ENCODE measurements around the gene DCD.

DCD gene

DNA sequence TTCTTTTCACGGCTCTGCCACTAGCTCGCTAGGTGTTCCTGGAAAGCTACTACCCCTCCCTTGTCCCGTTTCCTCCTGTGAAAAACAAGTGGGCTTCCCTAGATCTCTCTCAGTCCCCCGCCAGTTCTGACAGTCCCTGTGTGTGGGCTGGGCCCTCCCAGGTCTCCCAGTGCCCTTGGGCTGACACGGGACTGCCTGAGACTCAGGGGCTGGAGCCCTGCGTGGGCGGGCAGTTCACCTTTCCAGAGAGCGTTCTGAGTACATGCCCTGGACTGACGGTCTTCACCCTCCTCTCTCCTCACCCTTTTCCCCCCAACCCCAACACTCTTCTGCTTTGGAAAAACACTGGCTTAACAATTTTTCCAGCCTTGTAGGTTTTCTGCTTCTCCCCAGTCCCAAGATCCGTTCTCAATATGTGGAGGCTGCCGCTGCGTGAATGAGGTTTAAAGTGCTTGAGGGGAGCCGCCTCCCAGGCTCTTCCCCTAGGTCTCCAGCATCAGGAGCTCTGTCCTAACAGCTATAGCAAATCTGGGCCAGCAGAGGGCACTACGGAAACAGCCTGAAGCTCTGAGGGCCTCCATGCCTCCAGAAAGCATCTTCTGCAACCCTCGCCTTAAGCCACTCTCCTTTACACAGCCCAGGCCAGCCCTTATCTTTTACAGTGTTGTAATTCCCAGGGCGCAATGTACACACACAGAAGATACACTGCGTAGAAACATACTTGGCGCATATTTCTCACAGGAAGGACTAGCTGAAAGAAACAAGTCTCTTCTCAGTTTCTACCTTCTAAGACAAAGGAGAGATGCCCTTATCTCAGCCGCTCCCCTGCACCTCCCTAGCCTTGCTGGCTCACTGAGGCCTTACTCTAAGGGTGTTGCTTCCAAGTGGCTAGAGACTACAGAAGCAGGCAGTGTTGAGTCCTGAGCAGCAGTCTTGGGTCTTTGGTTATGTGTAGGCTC, 10.4 kb upstream of the DCD start:
- DNase-seq = peak; percentile 56
- Histone ChIP-seq H2AFZ (ENCODE audit: low read depth, low read length) (no peak overlapping the region), H3K9me3 (ENCODE audit: insufficient read depth, low read length, severe bottlenecking) (no peaks in the 10 kb centered on the region), H3K4me2 (ENCODE audit: insufficient read depth, low read length) (no peak overlapping the region), H3K27ac (ENCODE audit: low read length) (no peak overlapping the region), H4K20me1 (ENCODE audit: insufficient read depth, low read length) (no peaks in the 10 kb centered on the region), H3K9ac (ENCODE audit: low read depth, low read length) (no peak overlapping the region), H3K4me1 (ENCODE audit: insufficient read depth, low read length) (no peaks in the 10 kb centered on the region), H3K36me3 (ENCODE audit: insufficient read depth, low read length) (no peaks in the 10 kb centered on the region), H3K79me2 (ENCODE audit: insufficient read depth, low read length) (no peaks in the 10 kb centered on the region), H3K4me3 (ENCODE audit: low read depth in 1 of 2, low read length in 2 of 2) (no peak overlapping the region), H3K27me3 (ENCODE audit: insufficient read depth, low read length, poor library complexity) (peaks cover 15% of the 10 kb centered on the region)
- peak; percentile 83 for ATAC-seq (ENCODE audit: insufficient read depth, low read depth)
- TF ChIP-seq, protein P1, sequence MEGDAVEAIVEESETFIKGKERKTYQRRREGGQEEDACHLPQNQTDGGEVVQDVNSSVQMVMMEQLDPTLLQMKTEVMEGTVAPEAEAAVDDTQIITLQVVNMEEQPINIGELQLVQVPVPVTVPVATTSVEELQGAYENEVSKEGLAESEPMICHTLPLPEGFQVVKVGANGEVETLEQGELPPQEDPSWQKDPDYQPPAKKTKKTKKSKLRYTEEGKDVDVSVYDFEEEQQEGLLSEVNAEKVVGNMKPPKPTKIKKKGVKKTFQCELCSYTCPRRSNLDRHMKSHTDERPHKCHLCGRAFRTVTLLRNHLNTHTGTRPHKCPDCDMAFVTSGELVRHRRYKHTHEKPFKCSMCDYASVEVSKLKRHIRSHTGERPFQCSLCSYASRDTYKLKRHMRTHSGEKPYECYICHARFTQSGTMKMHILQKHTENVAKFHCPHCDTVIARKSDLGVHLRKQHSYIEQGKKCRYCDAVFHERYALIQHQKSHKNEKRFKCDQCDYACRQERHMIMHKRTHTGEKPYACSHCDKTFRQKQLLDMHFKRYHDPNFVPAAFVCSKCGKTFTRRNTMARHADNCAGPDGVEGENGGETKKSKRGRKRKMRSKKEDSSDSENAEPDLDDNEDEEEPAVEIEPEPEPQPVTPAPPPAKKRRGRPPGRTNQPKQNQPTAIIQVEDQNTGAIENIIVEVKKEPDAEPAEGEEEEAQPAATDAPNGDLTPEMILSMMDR (IDR thresholded peaks at IDR 0.05; ENCODE audit: borderline replicate concordance, extremely low read depth, low read length, poor library complexity, severe bottlenecking) = peak; percentile 77
- TF ChIP-seq EZH2 (IDR thresholded peaks at IDR 0.05; ENCODE audit: borderline replicate concordance, low read depth, low read length, severe bottlenecking) = no peak

DNA sequence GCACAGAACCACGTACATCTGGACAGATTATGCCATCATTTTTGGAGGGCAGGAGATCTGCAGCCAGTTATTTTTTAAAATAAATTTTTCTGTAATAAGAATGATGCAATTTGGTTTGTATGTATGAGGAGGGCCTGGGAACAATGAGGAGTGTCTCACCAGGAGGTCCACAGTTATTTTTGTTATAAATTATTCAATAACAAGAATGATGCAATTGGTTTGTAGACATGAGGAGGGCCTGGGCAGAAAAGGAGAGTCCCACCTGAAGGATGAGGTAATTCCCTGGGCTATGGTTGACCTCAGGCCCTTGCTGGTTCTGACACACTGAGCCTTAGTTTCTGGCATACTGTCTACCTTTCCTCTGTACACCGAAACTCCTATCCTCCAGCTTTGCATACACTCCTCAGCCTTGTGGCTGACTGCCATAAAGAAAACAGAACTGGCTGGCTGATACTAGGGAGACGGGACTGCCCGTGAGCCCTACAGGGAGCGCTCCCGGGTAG, 9.0 kb upstream of the DCD start:
- H3K27me3 ChIP-seq (ENCODE audit: insufficient read depth, low read length, poor library complexity) = peaks cover 15% of the 10 kb centered on the region
- no peak for ATAC-seq (ENCODE audit: insufficient read depth, low read depth)
- no peak overlapping the region for H2AFZ ChIP-seq (ENCODE audit: low read depth, low read length)

DNA sequence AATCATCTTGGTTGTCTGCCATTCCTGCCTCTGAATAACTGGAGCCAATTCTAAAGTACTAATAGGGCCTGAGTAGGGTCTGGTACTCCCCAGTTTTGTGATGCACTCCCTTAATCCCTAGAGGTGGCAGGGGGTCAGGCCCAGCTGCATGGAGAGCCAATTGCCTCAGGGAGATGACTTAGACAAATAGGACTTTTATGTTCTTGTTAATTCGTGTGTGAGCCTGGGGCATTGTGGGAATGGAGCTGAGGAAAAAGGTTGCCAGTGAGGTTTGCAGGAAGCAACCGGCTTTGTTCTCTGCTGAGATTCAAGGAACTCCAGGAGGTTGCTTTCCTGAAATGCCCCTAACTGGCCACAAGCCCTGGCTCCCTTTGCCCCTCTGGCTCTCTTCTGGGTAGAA, 6.8 kb upstream of the DCD start:
- H3K27me3 ChIP-seq (ENCODE audit: insufficient read depth, low read length, poor library complexity) = peaks cover 21% of the 10 kb centered on the region
- TF ChIP-seq, protein P1 (IDR thresholded peaks at IDR 0.05; ENCODE audit: borderline replicate concordance, extremely low read depth, low read length, poor library complexity, severe bottlenecking) = no peak
- TF ChIP-seq EZH2 (IDR thresholded peaks at IDR 0.05; ENCODE audit: borderline replicate concordance, low read depth, low read length, severe bottlenecking) = no peak
- no peak for ATAC-seq (ENCODE audit: insufficient read depth, low read depth)
- H4K20me1 ChIP-seq (ENCODE audit: insufficient read depth, low read length) = no peaks in the 10 kb centered on the region
- no peak overlapping the region for H3K9ac ChIP-seq (ENCODE audit: low read depth, low read length)
- DNase-seq = no peak
- no peak overlapping the region for H3K4me3 ChIP-seq (ENCODE audit: low read depth in 1 of 2, low read length in 2 of 2)
- H3K27ac ChIP-seq (ENCODE audit: low read length) = no peak overlapping the region
- no peaks in the 10 kb centered on the region for H3K4me1 ChIP-seq (ENCODE audit: insufficient read depth, low read length)
- H3K9me3 ChIP-seq (ENCODE audit: insufficient read depth, low read length, severe bottlenecking) = no peaks in the 10 kb centered on the region
- H3K79me2 ChIP-seq (ENCODE audit: insufficient read depth, low read length) = no peaks in the 10 kb centered on the region
- H3K36me3 ChIP-seq (ENCODE audit: insufficient read depth, low read length) = no peaks in the 10 kb centered on the region
- no peak overlapping the region for H2AFZ ChIP-seq (ENCODE audit: low read depth, low read length)
- no peak overlapping the region for H3K4me2 ChIP-seq (ENCODE audit: insufficient read depth, low read length)

More for the DNA sequence above, 9.0 kb upstream of the DCD start:
- Histone ChIP-seq H3K36me3 (ENCODE audit: insufficient read depth, low read length) (no peaks in the 10 kb centered on the region), H3K4me3 (ENCODE audit: low read depth in 1 of 2, low read length in 2 of 2) (no peak overlapping the region), H3K9ac (ENCODE audit: low read depth, low read length) (no peak overlapping the region), H4K20me1 (ENCODE audit: insufficient read depth, low read length) (no peaks in the 10 kb centered on the region), H3K27ac (ENCODE audit: low read length) (no peak overlapping the region), H3K79me2 (ENCODE audit: insufficient read depth, low read length) (no peaks in the 10 kb centered on the region), H3K9me3 (ENCODE audit: insufficient read depth, low read length, severe bottlenecking) (no peaks in the 10 kb centered on the region), H3K4me1 (ENCODE audit: insufficient read depth, low read length) (no peaks in the 10 kb centered on the region), H3K4me2 (ENCODE audit: insufficient read depth, low read length) (no peak overlapping the region)
- no peak for DNase-seq
- no peak for TF ChIP-seq EZH2 (IDR thresholded peaks at IDR 0.05; ENCODE audit: borderline replicate concordance, low read depth, low read length, severe bottlenecking)
- TF ChIP-seq, protein P1 (IDR thresholded peaks at IDR 0.05; ENCODE audit: borderline replicate concordance, extremely low read depth, low read length, poor library complexity, severe bottlenecking) = no peak
